ENCODE measurements around the gene CYP39A1. TPM values are rescaled to one million over a fixed set of nuclear protein-coding genes. Genes with fewer than 3 reads are reported as not detected.

Gene CYP39A1
- total and polyA plus RNA-seq, 2 experiments from 2014 or later = 3.4 to 4.3 TPM

DNA sequence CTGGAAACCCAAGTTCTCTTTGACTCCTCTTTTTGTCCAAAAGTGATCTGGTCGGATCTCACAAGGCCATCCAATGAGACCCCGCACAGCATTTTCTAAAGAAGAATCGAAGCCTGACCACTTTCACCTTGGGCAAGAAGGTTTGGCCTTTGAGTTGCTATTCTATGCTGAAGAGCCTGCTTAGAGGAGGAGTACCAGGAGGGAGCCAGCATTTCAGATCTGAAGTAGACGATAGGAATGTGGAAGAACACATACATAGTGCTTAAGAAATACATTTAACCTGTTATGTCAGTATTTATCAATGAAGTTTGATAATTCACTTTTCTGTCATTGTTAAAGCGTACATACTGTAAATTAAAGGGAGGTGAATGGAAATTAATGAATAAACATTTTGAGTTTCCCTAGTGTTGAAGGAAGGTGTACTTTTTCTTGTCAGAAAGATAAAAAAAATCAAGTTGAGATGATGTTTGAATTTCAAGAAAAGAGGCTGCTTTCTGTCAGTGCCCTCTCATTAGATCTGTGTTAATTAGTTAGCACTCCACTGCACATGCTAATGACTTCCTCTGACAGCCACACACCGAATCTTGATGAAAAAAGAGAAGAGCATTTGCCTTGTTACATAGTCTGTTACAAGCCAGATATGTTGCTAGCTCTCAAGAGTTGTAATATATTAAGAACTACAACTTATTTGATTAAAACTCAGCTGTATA is 24.1 kb upstream of the CYP39A1 start:
- Histone ChIP-seq H3K4me1 (ENCODE audit: low read depth) (peaks cover 7% of the 10 kb centered on the region), H3K9me3 (ENCODE audit: low read depth) (no peaks in the 10 kb centered on the region), H3K4me3 (no peak overlapping the region), H3K27ac (no peak overlapping the region), H3K36me3 (no peaks in the 10 kb centered on the region), H3K27me3 (no peaks in the 10 kb centered on the region)
- TF ChIP-seq CTCF (IDR thresholded peaks at IDR 0.05; ENCODE audit: low read depth, low read length) = no peak
- DNase-seq (ENCODE audit: low read depth in 1 of 2, low spot score in 1 of 2) = peak in 1 of 2 donors; percentile 10

- no peak for TF ChIP-seq CTCF (IDR thresholded peaks at IDR 0.05; ENCODE audit: low read depth, low read length)
- Histone ChIP-seq H3K27me3 (no peaks in the 10 kb centered on the region), H3K4me3 (no peak overlapping the region), H3K27ac (no peak overlapping the region), H3K36me3 (no peaks in the 10 kb centered on the region), H3K9me3 (ENCODE audit: low read depth) (no peaks in the 10 kb centered on the region), H3K4me1 (ENCODE audit: low read depth) (peaks cover 7% of the 10 kb centered on the region)
- DNase-seq (ENCODE audit: low read depth in 1 of 2, low spot score in 1 of 2) = no peak
These were observed 21.8 kb upstream of the CYP39A1 start for GRCh38 chr6:46674410-46674809.

GRCh38 chr6:46667377-46667776 is 14.8 kb upstream of the CYP39A1 start:
- no peaks in the 10 kb centered on the region for H3K36me3 ChIP-seq
- no peak for TF ChIP-seq CTCF (IDR thresholded peaks at IDR 0.05; ENCODE audit: low read depth, low read length)
- no peaks in the 10 kb centered on the region for H3K4me1 ChIP-seq (ENCODE audit: low read depth)
- H3K27me3 ChIP-seq = no peaks in the 10 kb centered on the region
- no peak for DNase-seq (ENCODE audit: low read depth in 1 of 2, low spot score in 1 of 2)
- no peaks in the 10 kb centered on the region for H3K9me3 ChIP-seq (ENCODE audit: low read depth)
- no peak overlapping the region for H3K27ac ChIP-seq
- no peak overlapping the region for H3K4me3 ChIP-seq

- Histone ChIP-seq H3K27ac (no peak overlapping the region), H3K4me3 (no peak overlapping the region), H3K4me1 (ENCODE audit: low read depth) (no peaks in the 10 kb centered on the region), H3K9me3 (ENCODE audit: low read depth) (no peaks in the 10 kb centered on the region), H3K27me3 (no peaks in the 10 kb centered on the region), H3K36me3 (no peaks in the 10 kb centered on the region)
- DNase-seq (ENCODE audit: low read depth in 1 of 2, low spot score in 1 of 2) = no peak
- TF ChIP-seq CTCF (IDR thresholded peaks at IDR 0.05; ENCODE audit: low read depth, low read length) = no peak
These were observed 8.9 kb upstream of the CYP39A1 start for GRCh38 chr6:46661483-46661882.

- no peak for DNase-seq (ENCODE audit: low read depth in 1 of 2, low spot score in 1 of 2)
- no peak for TF ChIP-seq CTCF (IDR thresholded peaks at IDR 0.05; ENCODE audit: low read depth, low read length)
- no peak overlapping the region for H3K27ac ChIP-seq
- no peaks in the 10 kb centered on the region for H3K4me1 ChIP-seq (ENCODE audit: low read depth)
- H3K27me3 ChIP-seq = peaks cover 8% of the 10 kb centered on the region
- no peak overlapping the region for H3K4me3 ChIP-seq
- H3K9me3 ChIP-seq (ENCODE audit: low read depth) = no peaks in the 10 kb centered on the region
- no peaks in the 10 kb centered on the region for H3K36me3 ChIP-seq
These were observed 5.0 kb upstream of the CYP39A1 start for GRCh38 chr6:46657642-46658041.

All from cardiac muscle cell (in vitro differentiated cells and primary cell).